WTC11 (cell line): ENCODE data around the gene MALAT1.

Experiments used
- CTCF ChIP-seq: fragments of 200-600 bp; IDR thresholded peaks from 2 replicates; pipeline ENCODE4 v1.8.0; 2022; ENCODE audit warnings: antibody characterized with exemption
- HMGXB4 ChIP-seq: sonication (generic); formaldehyde crosslinking; IDR thresholded peaks from 2 replicates; pipeline ENCODE4 v1.8.1; 2023; ENCODE audit warnings: mild to moderate bottlenecking, moderate library complexity, missing genetic modification reagents
- MLX ChIP-seq: sonication (generic); formaldehyde crosslinking; IDR thresholded peaks from 2 replicates; pipeline ENCODE4 v1.8.1; 2023; ENCODE audit warnings: mild to moderate bottlenecking, missing genetic modification reagents, moderate library complexity
- NFYB ChIP-seq: sonication (generic); formaldehyde crosslinking; conservative IDR thresholded peaks from 2 replicates; pipeline ENCODE4 v1.8.0; 2022; ENCODE audit warnings: low read depth, missing genetic modification reagents
- TEAD4 ChIP-seq: sonication (generic); formaldehyde crosslinking; IDR thresholded peaks from 2 replicates; pipeline ENCODE4 v1.8.0; 2022; ENCODE audit warnings: mild to moderate bottlenecking, missing genetic modification reagents
- USF1 ChIP-seq: sonication (generic); formaldehyde crosslinking; IDR thresholded peaks from 2 replicates; pipeline ENCODE4 v1.8.0; 2022; ENCODE audit warnings: mild to moderate bottlenecking, missing genetic modification reagents

GRCh38 chr11:65491614-65492386 lies 7.0 kb upstream of the MALAT1 start:
- TF ChIP-seq CTCF = no peak
- no peak for TF ChIP-seq HMGXB4
- TF ChIP-seq NFYB (CRISPR knock-in tag) = no peak
- no peak for TF ChIP-seq USF1 (CRISPR knock-in tag)
- no peak for TF ChIP-seq TEAD4
- TF ChIP-seq MLX (CRISPR knock-in tag) = no peak
